Muscle of leg (tissue), 11 donors: ENCODE measurements around the gene MEGF11. TPM values are rescaled to one million over a fixed set of nuclear protein-coding genes. Genes with fewer than 3 reads are reported as not detected.

Experiments
- DNase-seq: peaks from one replicate; pipeline ENCODE4 v3.0.0; 2013
- H3K27ac ChIP-seq: one replicate; pipeline ENCODE4 v1.5.1; 2013; ENCODE audit warnings: mild to moderate bottlenecking, low read length, control low read depth
- H3K27me3 ChIP-seq: one replicate; pipeline ENCODE4 v1.6.1; 2013; ENCODE audit warnings: low read length; ENCODE audit not compliant: control insufficient read depth, insufficient read depth
- H3K36me3 ChIP-seq: one replicate; pipeline ENCODE4 v1.6.1; 2013; ENCODE audit warnings: low read length; ENCODE audit not compliant: control insufficient read depth, insufficient read depth
- H3K4me1 ChIP-seq: one replicate; pipeline ENCODE4 v1.6.1; 2013; ENCODE audit warnings: low read length; ENCODE audit not compliant: control insufficient read depth, insufficient read depth
- H3K4me3 ChIP-seq: one replicate; pipeline ENCODE4 v1.5.1; 2013; ENCODE audit warnings: low read length, control low read depth
- H3K9me3 ChIP-seq: replicated peaks from 2 replicates; pipeline ENCODE4 v1.6.1; 2013; ENCODE audit warnings: low read depth, low read length; ENCODE audit not compliant: control insufficient read depth
- WGBS: methylation state at CpG from one replicate; pipeline ENCODE4 v1.1.5; 2013; ENCODE audit warnings: missing lambda C conversion rate; ENCODE audit not compliant: insufficient coverage; 5-methylcytosine and 5-hydroxymethylcytosine counted together
- polyA plus RNA-seq, 8 donors: library from polyadenylated mRNA; unstranded; fragments of 120-200 nt; gene quantifications; one replicate each; pipeline versions ENCODE4 v1.2.1 to v1.2.3, GENCODE V29; 2013; ENCODE audit warnings: inconsistent platforms in 1 of 8, low replicate concordance in 1 of 8; ENCODE audit not compliant: insufficient read length in 8 of 8, insufficient read depth in 1 of 8
- total RNA-seq: library from RNA; stranded (reverse); fragments of 120-200 nt; gene quantifications from one replicate; pipeline ENCODE4 v1.2.4, GENCODE V29; 2013

MEGF11 gene
- total and polyA plus RNA-seq, 9 donors, result 0.13 to 0.68 (median 0.31) TPM

GRCh38 chr15:66070220-66070934 is 183.2 kb downstream of the MEGF11 start:
- Histone ChIP-seq H3K36me3 (no peaks in the 10 kb centered on the region), H3K4me1 (no peaks in the 10 kb centered on the region), H3K27me3 (peaks cover 10% of the 10 kb centered on the region), H3K27ac (no peak overlapping the region), H3K9me3 (no peaks in the 10 kb centered on the region), H3K4me3 (no peak overlapping the region)
- WGBS, result 81% methylated on average over 2 of the region's 7 CpGs
- DNase-seq, result no peak

- H3K36me3 ChIP-seq, result no peaks in the 10 kb centered on the region
- no peak overlapping the region for H3K27ac ChIP-seq
- no peak for DNase-seq
- peaks cover 11% of the 10 kb centered on the region for H3K27me3 ChIP-seq
- H3K4me3 ChIP-seq, result no peak overlapping the region
- no CpG with 5 or more reads among the region's 2 CpGs for WGBS
- H3K9me3 ChIP-seq, result no peaks in the 10 kb centered on the region
- H3K4me1 ChIP-seq, result no peaks in the 10 kb centered on the region
Measured at GRCh38 chr15:66069751-66070150, 183.8 kb downstream of the MEGF11 start.

GRCh38 chr15:66068801-66069200 is 184.7 kb downstream of the MEGF11 start:
- Histone ChIP-seq H3K9me3 (no peaks in the 10 kb centered on the region), H3K4me3 (no peak overlapping the region), H3K36me3 (no peaks in the 10 kb centered on the region), H3K4me1 (no peaks in the 10 kb centered on the region), H3K27ac (no peak overlapping the region), H3K27me3 (peaks cover 13% of the 10 kb centered on the region)
- DNase-seq, result no peak
- WGBS, result 100% methylated on average over 1 of the region's 1 CpG

GRCh38 chr15:66067687-66068086 is 185.9 kb downstream of the MEGF11 start:
- Histone ChIP-seq H3K9me3 (no peaks in the 10 kb centered on the region), H3K36me3 (no peaks in the 10 kb centered on the region), H3K27me3 (peaks cover 13% of the 10 kb centered on the region), H3K4me3 (no peak overlapping the region), H3K4me1 (no peaks in the 10 kb centered on the region), H3K27ac (no peak overlapping the region)
- no peak for DNase-seq
- 33% methylated on average over 4 of the region's 5 CpGs for WGBS

- Histone ChIP-seq H3K27me3 (peaks cover 12% of the 10 kb centered on the region), H3K9me3 (peaks cover 2% of the 10 kb centered on the region), H3K27ac (no peak overlapping the region), H3K36me3 (no peaks in the 10 kb centered on the region), H3K4me3 (no peak overlapping the region), H3K4me1 (no peaks in the 10 kb centered on the region)
- WGBS, result 56% methylated on average over 3 of the region's 6 CpGs
- DNase-seq, result no peak
Measured at GRCh38 chr15:66066481-66066880, 187.1 kb downstream of the MEGF11 start.

- 8% methylated on average over 2 of the region's 4 CpGs for WGBS
- H3K27ac ChIP-seq, result no peak overlapping the region
- no peak overlapping the region for H3K4me3 ChIP-seq
- H3K4me1 ChIP-seq, result no peaks in the 10 kb centered on the region
- H3K36me3 ChIP-seq, result no peaks in the 10 kb centered on the region
- H3K27me3 ChIP-seq, result peaks cover 10% of the 10 kb centered on the region
- DNase-seq, result no peak
- H3K9me3 ChIP-seq, result peaks cover 2% of the 10 kb centered on the region
Measured at GRCh38 chr15:66066005-66066404, 187.5 kb downstream of the MEGF11 start.

GRCh38 chr15:66065325-66065724 is 188.2 kb downstream of the MEGF11 start:
- no peak for DNase-seq
- peaks cover 2% of the 10 kb centered on the region for H3K9me3 ChIP-seq
- peaks cover 11% of the 10 kb centered on the region for H3K27me3 ChIP-seq
- H3K36me3 ChIP-seq, result no peaks in the 10 kb centered on the region
- WGBS, result 71% methylated on average over 2 of the region's 6 CpGs
- H3K4me1 ChIP-seq, result no peaks in the 10 kb centered on the region
- no peak overlapping the region for H3K4me3 ChIP-seq
- H3K27ac ChIP-seq, result no peak overlapping the region

GRCh38 chr15:66063147-66063546 is 190.4 kb downstream of the MEGF11 start:
- H3K4me3 ChIP-seq, result no peak overlapping the region
- peaks cover 2% of the 10 kb centered on the region for H3K9me3 ChIP-seq
- H3K27ac ChIP-seq, result no peak overlapping the region
- no peaks in the 10 kb centered on the region for H3K36me3 ChIP-seq
- H3K4me1 ChIP-seq, result no peaks in the 10 kb centered on the region
- no peak for DNase-seq
- peaks cover 26% of the 10 kb centered on the region for H3K27me3 ChIP-seq

- Histone ChIP-seq H3K27me3 (peaks cover 23% of the 10 kb centered on the region), H3K27ac (no peak overlapping the region), H3K4me3 (no peak overlapping the region), H3K9me3 (no peaks in the 10 kb centered on the region), H3K4me1 (no peaks in the 10 kb centered on the region), H3K36me3 (no peaks in the 10 kb centered on the region)
- DNase-seq, result no peak
- 25% methylated on average over 5 of the region's 7 CpGs for WGBS
Measured at GRCh38 chr15:66057089-66057488, 196.5 kb downstream of the MEGF11 start.

- no peak for DNase-seq
- WGBS, result 52% methylated on average over 3 of the region's 3 CpGs
- Histone ChIP-seq H3K4me1 (no peaks in the 10 kb centered on the region), H3K4me3 (no peak overlapping the region), H3K9me3 (no peaks in the 10 kb centered on the region), H3K36me3 (no peaks in the 10 kb centered on the region), H3K27ac (no peak overlapping the region), H3K27me3 (peaks cover 12% of the 10 kb centered on the region)
Measured at GRCh38 chr15:66053991-66054390, 199.6 kb downstream of the MEGF11 start.

- Histone ChIP-seq H3K36me3 (no peaks in the 10 kb centered on the region), H3K27me3 (peaks cover 4% of the 10 kb centered on the region), H3K4me1 (no peaks in the 10 kb centered on the region), H3K9me3 (no peaks in the 10 kb centered on the region), H3K27ac (no peak overlapping the region), H3K4me3 (no peak overlapping the region)
- WGBS, result no CpG with 5 or more reads among the region's 7 CpGs
- DNase-seq, result no peak
Measured at GRCh38 chr15:66051833-66052232, 201.7 kb downstream of the MEGF11 start.
